GM19351 (cell line): ENCODE results near the gene PGLYRP4.
A peak's percentile ranks its signal among the peaks of the same experiment; 100 is the strongest.

Experiments used
- ATAC-seq: cut with Tn5 transposase; IDR thresholded peaks from one replicate; pipeline ENCODE4 v1.9.1; 2021; ENCODE audit warnings: mild to moderate bottlenecking, moderate library complexity; ENCODE audit not compliant: unreplicated experiment

Gene PGLYRP4

GRCh38 chr1:153293480-153293775 is 55.2 kb downstream of the PGLYRP4 start:
- no peak for ATAC-seq

- no peak for ATAC-seq
Measured at GRCh38 chr1:153292740-153293479, 55.7 kb downstream of the PGLYRP4 start.

- ATAC-seq = no peak
Measured at GRCh38 chr1:153292185-153292584, 56.5 kb downstream of the PGLYRP4 start.

DNA sequence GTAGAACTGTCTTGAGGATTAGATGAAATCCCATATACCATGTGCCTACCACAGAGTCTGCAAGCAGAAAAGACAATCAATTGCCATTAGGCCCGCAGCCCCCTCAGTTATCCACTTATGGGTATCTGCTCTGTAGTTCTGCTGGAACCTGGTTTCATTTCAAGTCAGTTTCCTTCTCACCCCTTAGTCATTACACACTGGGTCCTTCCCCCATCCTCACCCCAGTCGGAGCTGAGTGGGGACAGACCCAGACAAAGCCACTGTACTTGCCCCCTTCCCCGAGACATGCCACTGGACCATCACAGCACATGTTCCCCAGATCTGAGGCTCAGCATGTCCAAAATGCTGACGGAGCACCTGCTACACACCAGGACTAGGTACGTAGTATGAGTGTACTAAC is 57.1 kb downstream of the PGLYRP4 start:
- peak; percentile 48 for ATAC-seq

DNA sequence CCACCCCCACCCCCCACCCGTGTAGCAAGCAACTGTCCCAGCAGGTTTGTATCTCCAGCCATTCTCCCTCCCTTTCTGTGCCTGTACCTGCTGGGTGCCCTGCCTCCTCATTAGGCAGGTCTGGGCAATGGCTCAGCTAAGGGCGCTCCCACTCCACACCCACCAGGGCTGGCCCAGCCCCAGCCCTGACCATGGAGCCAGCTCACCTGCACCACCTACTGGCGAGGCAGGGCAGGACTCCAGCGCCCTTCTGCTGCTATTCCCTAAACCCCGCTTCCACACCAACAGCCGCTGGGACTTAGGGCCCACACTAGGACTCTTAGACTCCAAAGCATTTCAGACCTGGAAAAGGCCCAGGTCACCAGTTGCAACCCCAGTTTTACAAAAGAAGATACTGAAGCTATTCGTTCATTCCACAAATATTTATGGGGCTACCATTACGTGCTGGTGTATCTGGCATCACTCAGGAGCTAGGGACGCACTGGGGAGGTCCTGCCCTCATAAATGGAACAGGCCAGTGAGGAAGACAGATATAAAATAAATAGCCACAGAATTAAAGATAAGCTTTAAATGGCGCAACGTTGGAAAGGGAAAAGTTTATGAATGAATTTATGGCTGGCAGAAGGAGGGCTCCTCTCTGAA is 59.9 kb downstream of the PGLYRP4 start:
- no peak for ATAC-seq
